Right ventricle myocardium superior (tissue), 1 donor: ENCODE data around the gene ZBTB43. TPM values are rescaled to one million over a fixed set of nuclear protein-coding genes. Genes with fewer than 3 reads are reported as not detected.

ENCODE experiments used
- ATAC-seq: fragments of 200-7000 bp; cut with Tn5 transposase; one replicate; pipeline ENCODE4 v1.9.1; 2020; ENCODE audit warnings: mild to moderate bottlenecking; ENCODE audit not compliant: poor library complexity
- DNase-seq: peaks from one replicate; pipeline ENCODE4 v3.0.0-alpha.2; 2020
- intact Hi-C: fragments of 100-400 bp; cut with DNase I; formaldehyde crosslinking; loops from one replicate; pipeline ENCODE4 v1.11.2; 2022
- total RNA-seq: library from RNA; stranded (reverse); fragmentation: NEBNext Ultra II Directional; extraction: Animal tissue kit (Norgen Biotek cat#: 25700); gene quantifications from one replicate; pipeline ENCODE4 v1.2.1, GENCODE V29; 2021
- donor health status: DM: no; HTN: yes; CAD: no; lungs with severe emphysema.

The ZBTB43 gene
- total RNA-seq, 1 donor from 2014 or later: 36.8 TPM

GRCh38 chr9:126875756-126876510 is 71.1 kb downstream of the ZBTB43 start:
- intact Hi-C loops: no loop called here
- ATAC-seq: no peak

GRCh38 chr9:126876531-126876930 is 71.7 kb downstream of the ZBTB43 start:
- intact Hi-C loops: no loop called here
- ATAC-seq (no peak), DNase-seq (no peak)

More at GRCh38 chr9:126875756-126876510, 71.1 kb downstream of the ZBTB43 start:
- no peak for DNase-seq

- intact Hi-C loops: no loop called here
- no peak for ATAC-seq
These were observed 72.6 kb downstream of the ZBTB43 start for GRCh38 chr9:126877418-126877817.

GRCh38 chr9:126879288-126879687 is 74.4 kb downstream of the ZBTB43 start:
- no peak for ATAC-seq
- no peak for DNase-seq
- intact Hi-C loops: no loop called here

More at GRCh38 chr9:126877418-126877817, 72.6 kb downstream of the ZBTB43 start:
- DNase-seq: no peak

GRCh38 chr9:126880226-126880946 is 75.5 kb downstream of the ZBTB43 start:
- intact Hi-C loops: no loop called here
- no peak for ATAC-seq
- no peak for DNase-seq

GRCh38 chr9:126880947-126881332 is 76.1 kb downstream of the ZBTB43 start:
- peak; percentile 72 for ATAC-seq
- no peak for DNase-seq
- intact Hi-C loops: no loop called here

GRCh38 chr9:126882746-126883145 is 77.9 kb downstream of the ZBTB43 start:
- intact Hi-C loops: no loop called here
- DNase-seq: no peak
- ATAC-seq: no peak

GRCh38 chr9:126883636-126884035 is 78.8 kb downstream of the ZBTB43 start:
- DNase-seq (no peak), ATAC-seq (no peak)
- intact Hi-C loops: no loop called here

- ATAC-seq: peak; percentile 28
- intact Hi-C loops: no loop called here
- DNase-seq: no peak
These were observed 80.3 kb downstream of the ZBTB43 start for GRCh38 chr9:126885131-126885641.

- ATAC-seq (no peak), DNase-seq (no peak)
- intact Hi-C loops: no loop called here
These were observed 81.4 kb downstream of the ZBTB43 start for GRCh38 chr9:126886034-126886822.

- ATAC-seq (no peak), DNase-seq (no peak)
- intact Hi-C loops: no loop called here
These were observed 82.1 kb downstream of the ZBTB43 start for GRCh38 chr9:126886897-126887296.

Other genes with a start within 250 kb of the ZBTB43 start
- gene LMX1B, start 191.1 kb upstream of the ZBTB43 start, total RNA-seq: 0.70 TPM
- 5.5 TPM for gene ZBTB34, start 55.6 kb downstream of the ZBTB43 start, total RNA-seq
- gene RALGPS1, start 109.7 kb downstream of the ZBTB43 start, total RNA-seq: 17.7 TPM